A204.1 (cell line): ENCODE results near the gene GDF11.

Source experiments
- FAIRE-seq: peaks from 2 replicates; lab custom pipeline; 2012; peaks lifted over from hg19 to GRCh38; lab: Jason Lieb, UNC

The GDF11 gene

DNA sequence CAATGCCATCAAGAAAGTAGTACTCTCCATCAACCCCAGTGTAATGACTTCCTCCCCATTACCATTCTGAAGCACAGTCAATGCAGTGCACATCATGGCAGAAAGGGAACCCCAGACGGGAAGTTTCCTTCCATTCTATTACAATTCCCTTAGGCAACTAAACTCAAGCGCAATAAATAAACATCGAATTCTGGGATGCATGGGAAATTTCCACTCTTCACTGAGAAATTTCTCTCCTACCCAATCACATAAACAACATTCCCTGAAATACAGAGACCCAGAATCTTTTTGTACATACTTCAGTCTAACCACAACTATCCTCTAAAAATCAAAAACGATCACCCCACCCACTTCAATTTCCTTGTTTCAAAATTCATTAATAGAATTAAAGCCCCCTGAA, 54.6 kb downstream of the GDF11 start:
- FAIRE-seq: no peak
